GM12892 (cell line): ENCODE data around the gene HNRNPL.

Source experiments
- POLR2A ChIP-seq: IDR thresholded peaks from 2 replicates; pipeline ENCODE4 v1.6.1; 2011; ENCODE audit warnings: low read depth, low read length, control low read depth
- POLR2AphosphoS5 ChIP-seq: IDR thresholded peaks from 2 replicates; pipeline ENCODE4 v1.6.1; 2011; ENCODE audit warnings: low read depth, low read length, control low read depth
- TAF1 ChIP-seq: IDR thresholded peaks from 2 replicates; pipeline ENCODE4 v1.6.1; 2011; ENCODE audit warnings: low read depth, mild to moderate bottlenecking, control low read depth, low read length, borderline replicate concordance

GRCh38 chr19:38862321-38863059, 12.7 kb upstream of the HNRNPL start:
- TF ChIP-seq POLR2AphosphoS5 (no peak), POLR2A (no peak), TAF1 (no peak)
